ENCODE data around the gene LMTK2.

Gene LMTK2

GRCh38 chr7:98138672-98139071 lies 32.0 kb downstream of the LMTK2 start:
- no peak for DNase-seq

GRCh38 chr7:98142658-98143057 lies 36.0 kb downstream of the LMTK2 start:
- DNase-seq, result no peak

GRCh38 chr7:98148607-98149006 lies 41.9 kb downstream of the LMTK2 start:
- DNase-seq, result no peak

GRCh38 chr7:98149116-98149692 lies 42.5 kb downstream of the LMTK2 start:
- no peak for DNase-seq

- no peak for DNase-seq
These were observed 45.2 kb downstream of the LMTK2 start for GRCh38 chr7:98151884-98152283.

GRCh38 chr7:98156700-98157099 lies 50.0 kb downstream of the LMTK2 start:
- DNase-seq, result no peak

GRCh38 chr7:98157761-98158160 lies 51.1 kb downstream of the LMTK2 start:
- DNase-seq, result no peak

- DNase-seq, result no peak
These were observed 56.1 kb downstream of the LMTK2 start for GRCh38 chr7:98162758-98163157.

GRCh38 chr7:98163269-98163668 lies 56.6 kb downstream of the LMTK2 start:
- no peak for DNase-seq

- peak; percentile 63 for DNase-seq
These were observed 57.2 kb downstream of the LMTK2 start for GRCh38 chr7:98163704-98164494.

- peak; percentile 45 for DNase-seq
These were observed 59.4 kb downstream of the LMTK2 start for GRCh38 chr7:98165827-98166667.

GRCh38 chr7:98166668-98166970 lies 60.0 kb downstream of the LMTK2 start:
- DNase-seq, result no peak

- no peak for DNase-seq
These were observed 61.0 kb downstream of the LMTK2 start for GRCh38 chr7:98167653-98168052.

- DNase-seq, result peak; percentile 61
These were observed 61.7 kb downstream of the LMTK2 start for GRCh38 chr7:98168181-98168903.

- no peak for DNase-seq
These were observed 62.4 kb downstream of the LMTK2 start for GRCh38 chr7:98168904-98169621.

- no peak for DNase-seq
These were observed 64.3 kb downstream of the LMTK2 start for GRCh38 chr7:98170966-98171365.

- no peak for DNase-seq
These were observed 64.8 kb downstream of the LMTK2 start for GRCh38 chr7:98171449-98171848.

GRCh38 chr7:98174334-98175259 lies 67.9 kb downstream of the LMTK2 start:
- no peak for DNase-seq

- no peak for DNase-seq
These were observed 68.7 kb downstream of the LMTK2 start for GRCh38 chr7:98175260-98175940.

- DNase-seq, result no peak
These were observed 70.9 kb downstream of the LMTK2 start for GRCh38 chr7:98177553-98177952.

GRCh38 chr7:98178321-98178720 lies 71.7 kb downstream of the LMTK2 start:
- DNase-seq, result no peak

Data from NCI-H2227 treated with DMSO at 0.1 percent for 48 hours (cell line).